GM13977 (cell line): ENCODE data around the gene COX6A1.

Experiments used
- DNase-seq: peaks from one replicate; pipeline ENCODE4 v3.0.0; 2012; ENCODE audit warnings: low spot score
- CTCF ChIP-seq: IDR thresholded peaks from 2 replicates; pipeline ENCODE4 v1.5.1; 2012; ENCODE audit warnings: mild to moderate bottlenecking, control low read depth; ENCODE audit not compliant: insufficient read depth; ENCODE audit errors: extremely low read depth, missing control alignments
- in situ Hi-C: fragments of 300-500 bp; cut with MboI; formaldehyde crosslinking; loops from one replicate; pipeline ENCODE4 v1.12.0; 2022; ENCODE audit warnings: low sequenced_read_pairs, low pct_unique_long_range_greater_than_20kb, mixed read lengths, inconsistent platforms; ENCODE audit not compliant: unreplicated experiment

Gene COX6A1

DNA sequence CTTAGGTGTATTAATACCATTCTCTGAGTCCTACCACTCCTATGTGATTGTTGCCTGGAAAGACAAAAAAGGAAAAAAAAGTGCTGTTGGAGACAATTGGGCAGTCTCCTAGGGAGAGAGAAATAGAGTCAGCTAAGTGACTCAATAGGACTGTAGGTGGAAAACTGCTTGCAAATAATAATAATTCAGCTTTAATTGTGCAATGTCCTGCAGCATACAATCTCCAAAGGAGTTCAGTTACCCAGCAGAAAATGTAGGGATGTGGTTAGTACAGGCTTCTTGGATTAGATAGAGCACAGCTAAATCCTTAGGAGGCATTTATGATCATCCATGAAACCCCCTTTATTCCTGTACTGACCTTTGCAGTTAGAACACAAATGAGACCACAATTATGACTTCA, 34.6 kb downstream of the COX6A1 start:
- TF ChIP-seq CTCF, result no peak
- in situ Hi-C loops, result no loop called here

GRCh38 chr12:120473807-120474615, 36.1 kb downstream of the COX6A1 start:
- no peak for TF ChIP-seq CTCF
- in situ Hi-C loops, result no loop called here
- no peak for DNase-seq

More for the DNA sequence above, 34.6 kb downstream of the COX6A1 start:
- no peak for DNase-seq

GRCh38 chr12:120474616-120474960, 36.7 kb downstream of the COX6A1 start:
- in situ Hi-C loops, result no loop called here
- no peak for TF ChIP-seq CTCF
- DNase-seq, result no peak

DNA sequence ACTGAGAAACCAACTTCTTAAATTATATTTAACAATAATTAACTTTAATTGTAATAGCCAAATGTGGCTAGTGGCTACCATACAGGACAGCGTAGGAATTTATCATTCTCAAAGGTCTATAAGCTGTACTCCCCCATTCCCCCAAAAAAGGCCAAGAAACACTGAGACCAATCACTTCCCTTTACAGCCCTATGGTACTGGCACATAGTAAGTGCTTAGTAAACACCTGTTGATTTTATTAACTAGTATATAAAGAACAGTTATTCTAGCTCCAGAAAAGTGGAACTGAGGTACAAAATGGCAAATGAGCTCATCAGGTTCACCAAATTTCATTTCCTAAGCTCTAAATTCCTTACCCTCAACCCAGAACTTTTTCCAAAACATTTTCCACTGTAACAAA, 37.7 kb downstream of the COX6A1 start:
- TF ChIP-seq CTCF, result no peak
- DNase-seq, result no peak
- in situ Hi-C loops, result no loop called here

GRCh38 chr12:120479458-120479857, 41.5 kb downstream of the COX6A1 start:
- in situ Hi-C loops, result no loop called here
- TF ChIP-seq CTCF, result no peak
- no peak for DNase-seq

GRCh38 chr12:120480211-120480610, 42.3 kb downstream of the COX6A1 start:
- TF ChIP-seq CTCF, result no peak
- no peak for DNase-seq
- in situ Hi-C loops, result no loop called here
